GM19395 (cell line): ENCODE measurements around the gene PACRG.
"Not testable (repeated sequence)": the region's sequence is repeated elsewhere in the genome, so short reads cannot be mapped to it uniquely, and the experiment has no call there.

Experiments used
- ATAC-seq: cut with Tn5 transposase; IDR thresholded peaks from one replicate; pipeline ENCODE4 v1.9.1; 2021; ENCODE audit warnings: mild to moderate bottlenecking, moderate library complexity; ENCODE audit not compliant: unreplicated experiment

The PACRG gene

DNA sequence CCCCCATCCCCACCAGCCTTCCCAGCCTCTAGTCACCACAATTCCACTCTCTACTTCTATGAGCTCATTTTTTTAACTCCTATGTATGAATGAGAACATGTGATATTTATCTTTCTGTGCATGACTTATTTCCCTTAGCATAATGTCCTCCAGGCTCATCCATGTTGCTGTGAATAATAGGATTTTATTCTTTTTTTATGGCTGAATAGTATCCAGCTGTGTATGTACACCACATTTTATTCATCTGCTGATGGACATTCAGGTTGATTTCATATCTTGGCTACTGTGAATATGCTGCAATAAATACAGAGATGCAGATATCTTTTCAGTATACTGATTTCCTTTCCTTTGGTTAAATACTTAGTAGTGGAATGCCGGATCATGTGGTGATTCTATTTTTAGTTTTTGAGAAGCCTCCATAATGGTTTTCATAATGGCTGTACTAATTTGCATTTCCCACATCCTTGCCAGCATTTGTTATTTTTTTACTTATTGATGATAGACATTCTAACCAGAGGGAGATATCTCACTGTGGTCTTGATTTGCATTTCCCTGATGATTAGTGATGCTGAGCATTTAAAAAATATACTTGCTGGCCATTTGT, 194.9 kb downstream of the PACRG start:
- ATAC-seq = no peak

DNA sequence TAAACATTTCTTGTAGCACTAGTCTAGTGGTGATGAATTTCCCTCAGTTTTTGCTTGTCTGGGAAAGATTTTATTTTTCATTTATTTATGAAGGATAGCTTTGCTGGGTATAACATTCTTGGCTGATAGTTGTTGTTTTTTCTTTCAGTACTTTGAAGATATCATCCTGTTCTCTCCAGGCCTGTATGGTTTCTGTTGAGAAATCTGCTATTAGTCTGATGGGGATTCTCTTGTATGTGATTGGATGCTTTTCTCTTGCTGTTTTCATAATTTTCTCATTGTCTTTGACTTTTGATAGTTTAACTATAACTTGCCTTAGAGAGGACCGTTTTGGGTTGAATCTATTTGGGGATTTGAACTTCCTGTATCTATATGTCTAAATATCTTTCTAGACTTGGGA, 207.1 kb downstream of the PACRG start:
- no peak for ATAC-seq

DNA sequence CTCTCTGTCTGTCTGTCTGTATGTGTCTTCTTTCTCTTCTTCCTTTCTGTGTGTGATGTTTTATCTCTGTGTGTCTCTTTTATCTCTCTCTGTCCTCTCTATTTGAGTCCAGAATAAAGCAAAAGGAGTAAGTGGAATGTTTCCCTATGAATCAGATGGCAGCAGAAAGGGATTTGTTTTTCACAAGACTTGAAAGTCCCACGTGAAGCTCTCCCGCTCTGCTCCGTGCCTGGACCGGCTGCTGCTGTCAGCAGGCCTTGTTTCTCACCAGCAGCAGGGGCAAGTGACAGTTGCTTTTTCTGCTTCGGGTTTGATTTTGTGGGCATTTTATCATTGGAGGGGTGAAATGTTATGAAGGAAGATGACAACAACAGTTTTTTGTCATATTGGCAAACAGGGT, 212.7 kb downstream of the PACRG start:
- no peak for ATAC-seq

DNA sequence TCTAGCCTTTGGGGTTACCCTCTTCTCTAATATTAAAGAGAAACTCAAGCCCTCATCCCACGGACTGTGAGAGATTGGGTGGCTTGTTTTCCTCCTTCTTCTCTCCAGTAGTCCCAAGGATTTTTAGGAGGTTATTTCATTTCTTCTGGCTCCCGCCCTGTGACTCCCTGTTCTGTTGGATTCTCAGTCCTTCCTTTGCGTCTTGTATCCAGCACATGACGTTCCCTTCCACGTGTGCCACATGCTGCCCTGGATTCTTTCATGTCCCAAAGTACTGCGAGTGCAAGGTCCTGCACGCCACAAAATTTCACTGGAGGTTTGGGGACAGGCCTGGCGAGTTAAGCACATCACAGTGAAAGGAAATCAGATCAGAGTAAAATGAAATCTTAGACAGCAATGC, 213.4 kb downstream of the PACRG start:
- no peak for ATAC-seq

DNA sequence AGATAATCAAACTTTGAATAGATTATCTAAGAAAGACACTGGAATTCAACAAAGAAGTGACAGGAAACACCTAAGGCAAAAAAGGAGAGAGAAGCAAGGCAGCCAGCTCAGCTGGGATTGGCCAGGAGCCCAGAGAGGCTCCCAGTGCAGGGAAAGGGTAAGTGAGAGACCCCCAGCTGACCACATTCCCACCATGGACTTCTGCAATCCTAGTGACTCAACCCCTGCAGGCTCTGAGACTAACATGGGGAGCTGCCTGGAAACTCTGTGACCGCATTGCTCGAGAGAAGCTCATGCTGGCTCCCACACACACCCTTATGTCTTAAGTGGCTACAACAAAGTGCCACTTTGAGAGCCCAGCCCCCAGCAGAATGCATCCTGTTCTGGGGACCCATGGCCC, 215.1 kb downstream of the PACRG start:
- ATAC-seq = no peak

DNA sequence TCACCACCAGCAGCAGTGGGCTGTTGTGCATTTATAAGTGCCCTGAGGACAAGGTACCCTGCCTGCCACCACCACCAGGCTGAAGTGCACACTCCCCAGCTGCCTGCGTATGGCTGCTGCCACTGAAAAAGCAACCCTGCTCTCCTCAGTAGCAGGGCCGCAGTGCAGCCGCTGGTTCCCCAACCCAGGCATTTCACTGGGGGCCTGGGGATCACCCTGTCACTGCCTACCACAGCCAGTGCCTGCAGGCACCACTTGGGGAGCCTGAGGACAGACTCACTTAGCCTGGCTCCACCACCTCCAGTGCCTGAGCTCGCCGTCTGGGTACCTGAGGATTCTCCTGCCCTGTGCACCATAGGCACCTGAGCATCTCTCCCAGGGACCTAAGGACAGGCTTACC, 215.6 kb downstream of the PACRG start:
- ATAC-seq = no peak

DNA sequence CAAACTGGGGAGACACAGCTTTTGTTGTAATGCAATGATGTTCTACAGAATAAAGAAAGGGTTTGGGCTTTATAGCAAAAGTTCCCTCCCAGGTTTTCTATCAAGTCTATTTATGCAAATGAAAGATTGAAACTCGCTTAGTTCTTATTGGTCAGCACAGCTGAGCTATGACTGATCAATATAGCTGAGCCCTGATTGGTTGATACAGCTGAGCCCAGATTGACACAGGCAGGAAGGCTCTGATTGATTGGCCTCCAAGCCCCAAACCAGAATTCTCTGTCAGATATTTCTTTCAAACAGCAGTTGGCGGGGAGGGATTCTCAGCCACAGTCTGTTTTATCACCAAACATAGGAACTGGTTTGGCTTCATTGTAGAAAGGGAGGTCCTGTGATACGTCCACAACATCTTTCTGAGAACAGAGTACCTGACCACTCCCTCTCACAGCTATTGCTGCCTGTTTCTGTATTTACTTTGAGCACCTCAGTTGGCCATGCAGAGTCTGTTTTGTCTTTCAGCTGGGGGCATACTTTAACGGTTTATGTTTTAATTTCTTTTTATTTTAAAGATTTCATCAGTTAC, 223.5 kb downstream of the PACRG start:
- ATAC-seq = no peak

DNA sequence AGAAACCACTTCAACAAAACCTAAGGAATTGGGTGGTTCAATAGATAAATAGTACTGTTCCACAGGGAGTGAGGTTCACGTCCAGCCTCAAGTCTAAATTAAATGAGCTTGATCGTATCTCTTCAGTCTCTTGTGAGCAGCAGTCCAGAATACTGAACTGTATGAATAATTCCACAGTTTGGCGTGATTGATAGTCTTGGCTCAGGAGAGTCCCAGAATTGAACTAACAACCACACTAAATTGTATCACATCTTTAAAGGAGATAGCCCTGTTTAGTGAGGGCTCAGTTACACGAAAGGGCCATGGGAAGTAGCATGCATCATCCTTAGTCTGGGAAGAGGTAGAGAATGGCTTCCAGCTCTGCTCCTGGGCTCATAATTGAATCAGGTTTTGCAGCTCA, 224.6 kb downstream of the PACRG start:
- ATAC-seq = no peak

DNA sequence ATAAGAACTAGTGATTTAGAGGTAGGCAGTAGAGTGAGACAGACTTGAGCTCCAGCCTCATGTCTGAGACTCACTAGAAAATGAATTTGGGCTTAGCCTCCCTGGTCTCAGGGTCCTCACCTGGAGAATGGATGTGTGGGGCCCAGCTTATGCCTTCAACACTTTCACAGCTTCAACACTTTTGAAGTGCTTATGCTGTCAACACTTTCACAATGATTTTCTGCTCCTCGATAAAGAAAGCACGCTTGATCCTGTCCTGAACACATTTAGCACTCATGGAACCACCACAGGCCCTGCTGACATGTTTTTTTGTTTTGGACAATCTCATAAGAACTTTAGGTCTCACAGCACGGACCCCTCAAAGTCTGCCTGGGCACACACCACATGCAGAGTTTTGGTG, 229.3 kb downstream of the PACRG start:
- no peak for ATAC-seq

DNA sequence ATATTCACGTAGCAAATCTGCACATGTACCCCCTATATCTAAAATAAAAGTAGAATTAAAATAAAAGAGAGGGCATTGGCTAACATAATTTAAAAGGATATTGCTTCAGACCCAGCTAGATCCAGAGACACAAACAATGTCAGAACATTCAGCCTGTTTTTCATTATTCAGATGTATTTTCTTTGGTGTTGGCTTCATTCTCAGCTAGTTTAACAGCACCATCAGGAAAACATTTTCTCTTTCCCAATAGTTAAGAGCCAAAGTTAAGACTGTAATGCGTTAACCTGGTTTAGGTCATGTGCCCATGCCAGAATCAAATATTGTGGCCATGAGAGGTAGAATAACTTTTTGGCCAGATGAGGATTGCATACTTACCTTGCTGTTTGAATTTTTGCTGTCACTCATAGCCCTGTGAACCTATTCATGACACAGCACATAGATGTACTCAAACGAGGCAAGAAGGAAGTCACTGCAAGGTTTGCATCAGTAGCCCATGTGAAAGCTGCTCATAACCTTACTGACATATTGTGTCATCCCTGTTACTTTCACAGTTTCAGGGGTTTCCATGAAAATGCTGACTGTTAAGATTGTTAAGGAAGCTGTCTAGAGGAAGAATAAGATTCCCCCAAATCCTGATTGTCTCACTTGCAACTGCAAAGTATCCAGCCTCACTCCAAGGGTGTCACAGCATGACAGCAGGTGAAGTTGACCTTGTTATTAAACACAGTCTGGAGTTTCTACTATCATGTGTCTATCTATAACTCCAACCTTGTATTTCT, 233.1 kb downstream of the PACRG start:
- ATAC-seq = no peak

DNA sequence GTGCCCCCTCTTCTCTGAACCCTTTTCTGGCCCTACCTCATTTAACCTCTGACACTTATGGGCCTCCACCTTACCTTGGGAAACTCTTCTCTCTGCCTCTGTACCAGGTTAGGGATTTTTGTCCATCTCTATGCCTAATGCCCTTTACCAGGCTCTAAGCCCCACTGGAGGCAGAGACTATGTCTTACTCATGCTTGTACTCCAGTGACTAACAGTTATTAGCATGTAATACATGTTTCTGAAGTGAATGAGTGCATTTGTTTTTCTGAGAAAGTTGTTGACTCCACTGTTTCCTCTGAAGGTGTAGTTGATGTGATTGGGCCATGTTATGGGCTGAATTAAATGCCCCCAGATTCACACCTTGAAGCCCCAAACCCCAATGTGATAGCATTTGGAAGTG, 234.3 kb downstream of the PACRG start:
- no peak for ATAC-seq

DNA sequence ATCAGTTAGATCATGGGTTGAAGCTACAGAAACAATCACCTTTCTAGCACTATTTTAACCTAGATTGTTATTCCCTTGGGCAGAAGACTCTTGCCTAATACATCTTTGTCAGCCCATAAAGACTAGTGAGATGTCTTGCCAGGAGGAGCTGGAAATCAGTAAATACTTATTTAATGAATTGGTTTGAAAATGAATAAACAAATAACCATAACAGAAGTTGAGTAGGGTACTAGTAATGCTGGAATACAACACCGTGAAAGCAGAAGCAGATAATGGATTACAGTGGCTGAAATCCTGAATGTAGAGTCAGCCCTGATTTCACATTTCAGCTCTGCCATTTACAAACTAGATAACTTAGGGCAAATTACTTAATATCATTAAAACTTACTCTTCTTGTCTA, 236.1 kb downstream of the PACRG start:
- no peak for ATAC-seq

DNA sequence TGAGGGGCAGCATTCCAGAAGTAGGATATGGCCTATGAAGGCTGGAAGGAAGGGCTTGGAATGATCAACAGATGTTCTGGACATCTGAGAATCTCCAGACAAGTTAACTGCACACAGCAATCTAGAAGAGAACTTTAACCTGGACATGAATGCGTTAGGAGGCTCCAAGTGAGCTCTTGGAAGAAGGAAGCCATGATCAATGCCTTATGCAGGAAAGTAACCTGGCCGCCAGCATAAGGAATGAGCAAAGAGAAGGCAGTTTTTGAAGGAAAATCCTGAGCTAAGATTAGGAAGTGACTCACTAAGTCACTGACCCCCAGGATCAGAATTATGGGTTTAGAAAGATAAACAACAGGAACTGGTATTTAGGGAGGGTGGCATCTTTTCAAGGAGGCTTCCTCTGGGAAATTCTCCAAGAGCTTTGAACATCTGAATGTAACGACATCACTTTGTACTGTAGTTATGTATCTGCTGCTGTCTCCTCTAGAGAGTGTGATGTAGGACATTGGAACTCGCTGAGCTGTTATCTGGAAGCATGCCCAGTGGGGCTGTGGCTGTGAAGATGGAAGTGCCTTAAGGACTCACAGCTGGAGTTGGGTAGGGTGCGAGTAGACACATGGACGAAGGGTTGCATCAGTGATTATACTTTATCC, 236.8 kb downstream of the PACRG start:
- no peak for ATAC-seq

DNA sequence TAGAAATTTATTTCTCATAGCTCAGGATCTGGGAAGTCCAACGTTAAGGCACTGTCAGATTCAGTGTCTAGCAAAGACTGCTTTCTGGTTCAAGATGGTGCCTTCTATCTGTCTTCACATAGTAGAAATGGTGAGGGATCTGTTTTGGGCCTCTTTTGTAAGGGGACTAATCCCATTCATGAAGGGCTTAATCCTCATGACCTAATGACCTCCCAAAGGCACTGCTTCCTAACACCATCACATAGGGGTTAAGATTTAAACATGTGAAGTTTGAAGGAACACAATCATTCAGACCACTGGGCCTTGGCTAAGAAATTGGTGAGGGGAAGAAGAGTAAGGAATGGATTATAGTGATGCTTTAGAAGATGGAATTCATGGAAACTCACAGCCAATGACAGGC, 237.6 kb downstream of the PACRG start:
- no peak for ATAC-seq

DNA sequence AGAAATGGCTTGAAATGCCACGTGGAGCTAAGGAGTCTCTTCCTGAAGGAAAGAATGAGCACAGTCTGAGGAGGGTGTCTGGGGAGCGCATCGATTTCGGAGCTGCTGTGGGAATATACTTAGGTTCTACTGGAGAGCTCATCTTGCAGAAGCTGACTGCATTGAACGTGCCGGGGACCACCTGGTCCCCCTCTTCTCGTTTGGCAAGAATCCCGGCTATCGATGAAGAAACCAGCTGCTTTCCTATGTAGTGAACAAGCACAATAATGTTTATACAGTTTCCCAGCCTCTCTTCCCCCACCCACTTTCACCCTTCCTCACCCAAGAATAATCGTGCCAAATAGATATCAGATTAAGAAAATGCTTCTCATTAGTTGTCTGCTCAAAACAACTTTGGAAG, 242.5 kb downstream of the PACRG start:
- ATAC-seq = no peak

DNA sequence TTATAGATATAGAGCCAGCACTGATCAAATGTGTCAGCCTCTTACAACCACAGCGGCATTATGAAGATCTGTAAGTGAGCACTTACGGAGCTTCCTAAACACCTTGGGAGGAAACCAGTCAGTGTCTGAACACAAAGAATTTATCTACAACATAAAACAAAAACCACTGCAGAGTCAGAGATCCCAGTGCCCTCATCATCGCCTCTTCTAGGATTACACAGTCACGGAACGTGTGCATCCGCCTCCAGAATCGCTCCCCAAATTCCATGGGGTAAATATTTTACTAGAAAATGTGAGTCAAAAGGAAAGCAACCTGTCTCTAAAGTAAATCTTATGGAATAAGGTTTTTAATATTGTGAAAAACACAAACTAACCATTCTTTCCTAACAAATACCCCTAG, 243.6 kb downstream of the PACRG start:
- ATAC-seq = no peak

DNA sequence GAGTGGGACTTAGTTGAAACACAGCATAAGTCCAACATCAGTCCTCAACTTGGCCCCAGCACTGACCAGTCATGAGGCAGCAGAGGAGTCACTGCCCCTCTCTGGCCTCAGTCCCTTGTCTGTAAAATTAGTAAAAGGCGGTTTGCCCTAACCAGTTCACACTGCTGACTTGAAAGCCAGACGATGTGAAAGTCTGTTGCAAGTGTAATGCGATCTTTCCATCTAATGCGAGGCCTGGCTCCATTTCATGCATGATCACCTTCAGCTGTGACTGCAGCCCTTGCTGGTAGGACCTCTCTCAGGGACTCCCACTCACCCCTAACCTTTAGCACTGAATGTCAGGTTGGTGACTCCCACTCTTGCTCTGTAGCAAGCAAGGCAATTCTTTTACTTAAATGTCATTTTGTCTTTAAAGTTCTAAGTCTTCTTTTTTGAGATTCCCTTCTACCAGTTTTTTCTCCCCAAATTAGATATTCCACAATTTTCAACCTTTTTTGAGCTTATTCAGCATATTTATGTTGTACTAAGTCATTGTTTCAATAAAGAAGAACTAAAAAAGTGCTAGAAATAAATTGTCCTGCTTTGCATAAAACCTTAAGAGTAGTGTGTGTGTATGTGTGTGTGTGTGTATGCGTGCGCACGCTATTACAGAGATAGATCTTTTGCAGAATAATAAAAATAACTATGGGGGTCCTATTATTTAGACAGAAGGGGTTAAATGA, 245.5 kb downstream of the PACRG start:
- ATAC-seq = no peak

DNA sequence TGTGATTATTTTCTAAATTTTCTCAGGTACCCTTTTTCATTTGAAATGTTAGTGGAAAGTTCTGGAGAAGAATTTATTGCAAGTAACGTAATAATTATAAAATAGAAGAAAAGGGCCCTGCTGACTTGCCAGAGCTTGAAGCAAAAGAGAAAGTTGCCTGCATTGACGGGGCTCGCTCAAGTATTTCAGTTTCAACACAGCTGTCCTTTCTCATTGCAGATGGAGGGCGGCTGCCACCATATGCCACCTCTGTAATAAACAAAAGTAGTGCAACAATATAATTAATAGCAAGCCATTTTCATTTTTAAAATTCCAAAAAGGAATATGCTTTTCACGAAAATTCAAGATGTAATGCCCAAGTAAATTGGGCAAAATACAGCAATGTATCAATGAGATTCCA, 246.2 kb downstream of the PACRG start:
- ATAC-seq = no peak

DNA sequence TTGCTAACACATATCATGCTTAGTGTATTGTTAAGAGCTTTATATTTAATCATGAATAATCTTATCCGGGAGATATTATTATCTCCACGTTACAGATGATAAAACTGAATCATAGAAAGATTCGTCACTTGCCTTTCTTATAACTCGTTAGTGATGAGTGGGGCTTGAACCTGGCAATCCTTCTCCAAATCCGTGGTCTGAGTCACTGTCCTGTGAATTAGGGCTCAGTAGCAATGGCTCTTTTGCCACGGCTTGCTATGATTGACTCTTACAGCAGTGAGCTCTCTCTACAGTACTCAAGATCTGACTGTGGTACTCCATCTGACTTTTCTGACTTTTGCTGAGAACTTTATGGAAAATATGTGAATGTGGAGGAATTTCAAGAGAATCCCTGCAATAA, 246.9 kb downstream of the PACRG start:
- ATAC-seq = no peak

DNA sequence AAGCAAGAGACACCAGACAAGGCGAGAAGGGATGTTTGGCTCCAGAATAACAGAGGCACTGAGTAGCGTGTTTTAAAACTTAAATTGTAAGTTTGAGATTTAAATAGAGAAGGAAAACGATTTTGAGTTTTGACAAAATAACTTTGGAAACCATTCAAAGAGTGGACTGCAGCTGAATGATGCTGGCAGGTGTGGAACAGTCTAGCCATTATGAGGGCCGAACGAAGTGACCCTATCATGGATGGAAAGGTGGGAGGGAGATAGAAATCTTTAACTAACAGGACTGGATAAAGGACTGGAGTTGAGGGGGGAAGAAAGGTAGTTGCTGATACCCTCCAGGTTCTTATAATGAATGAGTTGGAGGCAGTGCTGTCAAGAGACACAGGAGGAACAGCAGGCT, 248.4 kb downstream of the PACRG start:
- ATAC-seq = no peak

DNA sequence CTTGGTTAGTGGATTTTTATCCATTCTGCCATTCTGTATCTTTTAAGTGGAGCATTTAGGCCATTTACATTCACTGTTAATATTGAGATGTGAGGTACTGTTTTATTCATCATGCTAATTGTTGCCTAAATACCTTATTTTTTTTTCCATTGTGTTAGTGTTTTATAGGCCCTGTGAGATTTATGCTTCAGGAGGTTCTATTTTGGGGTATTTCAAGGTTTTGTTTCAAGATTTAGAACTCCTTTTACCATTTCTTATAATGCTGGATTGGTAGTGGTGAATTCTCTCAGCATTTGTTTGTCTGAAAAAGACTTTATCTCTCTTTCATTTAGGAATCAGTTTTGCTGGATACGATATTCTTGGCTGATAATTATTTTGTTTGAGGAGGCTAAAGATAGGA, 255.5 kb downstream of the PACRG start:
- ATAC-seq = not testable (repeated sequence)
